Glomerular endothelial cell (primary cell): ENCODE measurements around the gene KRTAP29-1. TPM values are rescaled to one million over a fixed set of nuclear protein-coding genes. Genes with fewer than 3 reads are reported as not detected.

Experiments used
- total RNA-seq: library from RNA; depleted of rRNA; stranded (reverse); fragments of >200 nt; gene quantifications from 2 replicates; pipeline ENCODE4 v1.2.3, GENCODE V29; 2015

Gene KRTAP29-1
- total RNA-seq, 1 donor from 2014 or later: not detected

Other genes starting within 250 kb of the KRTAP29-1 start
- not detected in 2 replicates for gene KRTAP2-2, start 247.6 kb downstream of the KRTAP29-1 start, total RNA-seq
- gene KRTAP2-3, start 242.7 kb downstream of the KRTAP29-1 start, total RNA-seq: 1.8 and 5.4 TPM in 2 replicates
- gene KRTAP2-4, start 237.0 kb downstream of the KRTAP29-1 start, total RNA-seq: not detected in 2 replicates
- gene KRTAP4-7, start 218.7 kb downstream of the KRTAP29-1 start, total RNA-seq: not detected in 2 replicates
- not detected in 2 replicates for gene KRTAP4-8, start 204.7 kb downstream of the KRTAP29-1 start, total RNA-seq
- gene KRTAP4-16, start 200.6 kb downstream of the KRTAP29-1 start, total RNA-seq: not detected in 2 replicates
- not detected in 2 replicates for gene KRTAP4-9, start 197.5 kb downstream of the KRTAP29-1 start, total RNA-seq
- not detected in 2 replicates for gene KRTAP4-11, start 184.5 kb downstream of the KRTAP29-1 start, total RNA-seq
- gene KRTAP4-12, start 178.7 kb downstream of the KRTAP29-1 start, total RNA-seq: not detected in 2 replicates
- not detected in 2 replicates for gene KRTAP4-6, start 162.3 kb downstream of the KRTAP29-1 start, total RNA-seq
- not detected in 2 replicates for gene KRTAP4-5, start 153.0 kb downstream of the KRTAP29-1 start, total RNA-seq
- gene KRTAP4-4, start 142.1 kb downstream of the KRTAP29-1 start, total RNA-seq: not detected in 2 replicates
- not detected in 2 replicates for gene KRTAP4-3, start 134.6 kb downstream of the KRTAP29-1 start, total RNA-seq
- not detected in 2 replicates for gene KRTAP4-2, start 124.6 kb downstream of the KRTAP29-1 start, total RNA-seq
- not detected in 2 replicates for gene KRTAP4-1, start 117.9 kb downstream of the KRTAP29-1 start, total RNA-seq
- gene KRTAP9-1, start 113.0 kb downstream of the KRTAP29-1 start, total RNA-seq: not detected in 2 replicates
- gene KRTAP9-2, start 76.2 kb downstream of the KRTAP29-1 start, total RNA-seq: not detected in 2 replicates
- gene KRTAP9-3, start 70.4 kb downstream of the KRTAP29-1 start, total RNA-seq: not detected in 2 replicates
- gene KRTAP9-8, start 64.9 kb downstream of the KRTAP29-1 start, total RNA-seq: not detected in 2 replicates
- not detected in 2 replicates for gene KRTAP9-4, start 53.2 kb downstream of the KRTAP29-1 start, total RNA-seq
- not detected in 2 replicates for gene KRTAP9-9, start 47.5 kb downstream of the KRTAP29-1 start, total RNA-seq
- gene KRTAP9-6, start 37.5 kb downstream of the KRTAP29-1 start, total RNA-seq: not detected in 2 replicates
- gene KRTAP9-7, start 27.2 kb downstream of the KRTAP29-1 start, total RNA-seq: not detected in 2 replicates
- gene KRTAP16-1, start 6.5 kb upstream of the KRTAP29-1 start, total RNA-seq: not detected in 2 replicates
- not detected in 2 replicates for gene KRTAP17-1, start 12.9 kb upstream of the KRTAP29-1 start, total RNA-seq
- gene KRT33A, start 48.0 kb upstream of the KRTAP29-1 start, total RNA-seq: not detected in 2 replicates
- gene KRT33B, start 67.0 kb upstream of the KRTAP29-1 start, total RNA-seq: not detected in 2 replicates
- gene KRT34, start 79.5 kb upstream of the KRTAP29-1 start, total RNA-seq: 0.35 TPM in 1 of 2 replicates, not detected in the other
- gene KRT31, start 94.8 kb upstream of the KRTAP29-1 start, total RNA-seq: not detected in 2 replicates
- not detected in 2 replicates for gene KRT37, start 121.7 kb upstream of the KRTAP29-1 start, total RNA-seq
- gene KRT38, start 138.1 kb upstream of the KRTAP29-1 start, total RNA-seq: not detected in 2 replicates
- gene KRT32, start 164.5 kb upstream of the KRTAP29-1 start, total RNA-seq: not detected in 2 replicates
- gene KRT35, start 178.3 kb upstream of the KRTAP29-1 start, total RNA-seq: not detected in 2 replicates
- not detected in 2 replicates for gene KRT36, start 187.1 kb upstream of the KRTAP29-1 start, total RNA-seq
- gene KRT13, start 202.8 kb upstream of the KRTAP29-1 start, total RNA-seq: not detected in 2 replicates
- gene KRT15, start 216.0 kb upstream of the KRTAP29-1 start, total RNA-seq: 3.4 and 11.4 TPM in 2 replicates
- 23.7 and 211 TPM in 2 replicates for gene KRT19, start 225.5 kb upstream of the KRTAP29-1 start, total RNA-seq